Mononuclear cell (primary cell): ENCODE results near the gene HECTD4. TPM values are rescaled to one million over a fixed set of nuclear protein-coding genes. Genes with fewer than 3 reads are reported as not detected.

Experiments
- H3K27me3 ChIP-seq: 2 replicates; pipeline ENCODE4 v1.6.0; 2011; ENCODE audit warnings: low read length, control low read depth; ENCODE audit not compliant: insufficient read depth
- H3K4me1 ChIP-seq: 2 replicates; pipeline ENCODE4 v1.5.1; 2011; ENCODE audit warnings: mild to moderate bottlenecking, low read length, control low read depth; ENCODE audit not compliant: insufficient read depth
- H3K4me3 ChIP-seq: 2 replicates; pipeline ENCODE4 v1.5.1; 2011; ENCODE audit warnings: mild to moderate bottlenecking, low read length, moderate library complexity
- H3K9me3 ChIP-seq: 2 replicates; pipeline ENCODE4 v1.5.1; 2011; ENCODE audit warnings: low read depth, mild to moderate bottlenecking, control low read depth, low read length
- total RNA-seq: library from RNA; depleted of rRNA; stranded (reverse); fragments of >200 nt; gene quantifications from one replicate; pipeline ENCODE4 v1.2.3, GENCODE V29; 2012

HECTD4 gene
- total RNA-seq, 1 donor = 33.9 TPM

DNA sequence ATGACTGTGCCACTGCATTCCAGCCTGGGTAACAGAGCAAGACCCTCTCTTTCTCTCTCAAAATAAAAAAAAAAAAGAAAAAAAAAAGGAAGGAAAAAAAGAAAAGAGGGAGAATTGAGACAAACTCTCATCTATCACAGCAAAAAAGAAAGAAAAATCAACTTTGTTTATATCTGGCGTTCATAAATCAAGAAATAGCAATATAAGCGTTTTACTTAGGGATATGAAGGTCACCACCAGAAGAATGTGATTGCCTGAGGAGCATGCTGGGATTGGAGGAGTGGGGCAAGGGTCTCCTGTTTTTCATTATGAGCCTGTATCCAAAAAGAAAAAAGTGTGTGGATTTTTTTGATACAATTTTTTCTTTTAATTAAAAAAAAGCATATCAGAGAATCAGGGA is 78.4 kb downstream of the HECTD4 start:
- H3K4me3 ChIP-seq = no peak overlapping the region

DNA sequence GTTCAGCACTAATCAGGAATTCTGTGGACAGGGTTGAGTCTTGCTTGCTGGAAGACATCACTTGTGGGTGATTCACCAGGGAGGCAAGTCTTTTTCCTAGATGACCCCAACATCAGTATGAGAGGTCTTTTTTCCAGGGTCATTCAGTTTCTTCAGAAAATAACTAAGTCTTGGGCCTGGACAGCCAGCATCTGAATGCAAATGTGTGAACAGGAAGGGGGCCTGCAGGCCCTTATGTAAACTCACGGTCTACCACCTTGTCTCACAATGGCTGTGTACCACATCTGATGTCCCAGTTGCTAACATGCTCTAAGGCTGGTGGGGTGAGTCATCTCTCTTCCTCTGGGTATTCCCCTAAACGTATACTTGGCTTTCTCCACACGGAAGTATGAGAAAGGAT is 79.2 kb downstream of the HECTD4 start:
- H3K4me3 ChIP-seq = no peak overlapping the region
- no peaks in the 10 kb centered on the region for H3K9me3 ChIP-seq
- H3K4me1 ChIP-seq = no peaks in the 10 kb centered on the region
- no peaks in the 10 kb centered on the region for H3K27me3 ChIP-seq

More for the DNA sequence above, 78.4 kb downstream of the HECTD4 start:
- no peaks in the 10 kb centered on the region for H3K27me3 ChIP-seq
- no peaks in the 10 kb centered on the region for H3K4me1 ChIP-seq
- H3K9me3 ChIP-seq = no peaks in the 10 kb centered on the region

DNA sequence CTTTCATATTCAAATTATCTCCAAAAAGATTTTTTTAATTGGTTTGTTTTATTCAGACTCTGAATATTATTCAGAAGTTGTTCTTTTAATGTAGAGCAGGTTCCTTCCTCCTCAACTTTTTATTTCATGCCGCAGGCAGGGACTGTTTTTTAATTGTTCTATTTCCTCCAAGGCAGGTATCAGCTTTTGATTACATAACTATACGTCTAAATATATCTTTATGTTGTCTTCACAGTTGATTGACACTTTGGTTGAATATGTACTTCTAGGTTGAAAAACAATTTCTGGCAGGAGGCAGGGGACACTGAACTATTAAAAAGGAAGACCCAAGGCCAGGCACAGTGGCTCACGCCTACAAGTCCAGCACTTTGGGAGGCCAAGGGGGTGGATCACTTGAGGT is 82.5 kb downstream of the HECTD4 start:
- H3K27me3 ChIP-seq = no peaks in the 10 kb centered on the region
- H3K9me3 ChIP-seq = no peaks in the 10 kb centered on the region
- H3K4me1 ChIP-seq = no peaks in the 10 kb centered on the region
- H3K4me3 ChIP-seq = no peak overlapping the region

DNA sequence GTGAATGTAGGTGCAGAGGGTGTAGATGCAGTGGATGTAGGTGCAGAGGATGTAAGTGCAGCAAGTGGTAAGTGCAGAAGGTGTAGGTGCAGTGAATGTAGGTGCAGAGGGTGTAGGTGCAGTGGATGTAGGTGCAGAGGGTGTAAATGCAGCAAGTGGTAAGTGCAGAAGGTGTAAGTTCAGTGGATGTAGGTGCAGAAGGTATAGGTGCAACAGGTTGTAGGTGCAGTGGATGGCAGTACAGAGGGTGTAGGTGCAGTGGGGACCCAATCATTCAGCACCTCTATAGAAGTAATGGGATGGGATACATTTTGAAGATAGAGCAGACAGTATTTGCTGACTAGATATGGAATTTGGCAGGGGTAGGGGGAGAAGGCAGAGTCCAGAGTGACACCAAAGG is 85.0 kb downstream of the HECTD4 start:
- no peaks in the 10 kb centered on the region for H3K27me3 ChIP-seq

DNA sequence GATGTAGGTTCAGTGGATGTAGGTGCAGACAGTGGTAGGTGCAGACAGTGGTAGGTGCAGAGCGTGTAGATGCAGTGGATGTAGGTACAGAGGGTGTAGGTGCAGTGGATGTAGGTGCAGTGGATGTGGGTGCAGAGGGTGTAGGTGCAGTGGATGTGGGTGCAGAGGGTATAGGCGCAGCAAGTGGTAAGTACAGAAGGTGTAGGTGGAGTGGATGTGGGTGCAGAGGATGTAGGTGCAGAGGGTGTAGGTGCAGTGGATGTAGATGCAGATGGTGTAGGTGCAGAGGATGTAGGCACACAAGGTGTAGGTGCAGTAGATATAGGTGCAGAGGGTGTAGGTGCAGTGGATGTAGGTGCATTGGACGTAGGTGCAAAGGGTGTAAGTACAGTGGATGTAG is 86.0 kb downstream of the HECTD4 start:
- no peaks in the 10 kb centered on the region for H3K9me3 ChIP-seq
- no peak overlapping the region for H3K4me3 ChIP-seq
- H3K27me3 ChIP-seq = no peaks in the 10 kb centered on the region
- no peaks in the 10 kb centered on the region for H3K4me1 ChIP-seq

More for the DNA sequence above, 85.0 kb downstream of the HECTD4 start:
- no peaks in the 10 kb centered on the region for H3K9me3 ChIP-seq
- no peaks in the 10 kb centered on the region for H3K4me1 ChIP-seq
- no peak overlapping the region for H3K4me3 ChIP-seq

DNA sequence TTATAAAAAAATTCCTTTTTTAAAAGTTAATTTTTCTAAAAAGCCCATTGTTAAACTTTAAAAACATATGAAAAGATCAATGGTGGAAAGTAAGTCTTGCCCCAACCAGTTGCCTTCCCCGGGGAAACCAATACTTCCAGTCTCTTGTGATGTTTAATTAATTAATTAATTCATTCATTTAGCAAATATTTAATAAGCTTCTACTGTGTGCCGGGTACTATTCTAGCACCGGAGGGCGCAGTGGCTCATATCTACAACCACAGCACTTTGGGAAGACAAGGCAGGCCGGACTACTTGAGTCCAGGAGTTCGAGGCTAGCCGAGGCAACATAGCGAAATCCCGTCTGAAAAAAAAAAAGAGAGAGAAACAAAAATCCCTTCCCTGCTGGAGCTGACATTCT is 87.4 kb downstream of the HECTD4 start:
- Histone ChIP-seq H3K4me3 (no peak overlapping the region), H3K27me3 (no peaks in the 10 kb centered on the region), H3K9me3 (no peaks in the 10 kb centered on the region), H3K4me1 (no peaks in the 10 kb centered on the region)

DNA sequence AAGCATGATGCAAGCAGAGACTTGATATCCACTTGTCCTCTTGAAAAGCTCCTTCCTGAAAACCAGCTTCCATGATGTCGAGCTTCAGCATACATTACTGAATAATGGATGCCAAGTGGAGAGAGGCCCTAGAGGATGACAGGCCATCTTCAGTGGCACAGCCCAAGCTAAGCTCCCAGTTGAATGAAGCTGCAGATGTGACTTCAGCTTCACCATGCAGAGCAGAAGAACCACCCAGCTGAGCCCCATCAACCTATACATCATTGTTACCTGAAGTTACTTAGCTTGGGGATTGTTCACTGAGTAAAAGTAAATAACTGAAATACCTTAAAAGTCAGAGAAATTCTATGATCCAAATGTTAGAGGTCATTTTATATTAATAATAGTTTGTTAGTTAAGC is 93.6 kb downstream of the HECTD4 start:
- H3K9me3 ChIP-seq = no peaks in the 10 kb centered on the region
- no peaks in the 10 kb centered on the region for H3K27me3 ChIP-seq
- H3K4me3 ChIP-seq = no peak overlapping the region
- no peaks in the 10 kb centered on the region for H3K4me1 ChIP-seq

DNA sequence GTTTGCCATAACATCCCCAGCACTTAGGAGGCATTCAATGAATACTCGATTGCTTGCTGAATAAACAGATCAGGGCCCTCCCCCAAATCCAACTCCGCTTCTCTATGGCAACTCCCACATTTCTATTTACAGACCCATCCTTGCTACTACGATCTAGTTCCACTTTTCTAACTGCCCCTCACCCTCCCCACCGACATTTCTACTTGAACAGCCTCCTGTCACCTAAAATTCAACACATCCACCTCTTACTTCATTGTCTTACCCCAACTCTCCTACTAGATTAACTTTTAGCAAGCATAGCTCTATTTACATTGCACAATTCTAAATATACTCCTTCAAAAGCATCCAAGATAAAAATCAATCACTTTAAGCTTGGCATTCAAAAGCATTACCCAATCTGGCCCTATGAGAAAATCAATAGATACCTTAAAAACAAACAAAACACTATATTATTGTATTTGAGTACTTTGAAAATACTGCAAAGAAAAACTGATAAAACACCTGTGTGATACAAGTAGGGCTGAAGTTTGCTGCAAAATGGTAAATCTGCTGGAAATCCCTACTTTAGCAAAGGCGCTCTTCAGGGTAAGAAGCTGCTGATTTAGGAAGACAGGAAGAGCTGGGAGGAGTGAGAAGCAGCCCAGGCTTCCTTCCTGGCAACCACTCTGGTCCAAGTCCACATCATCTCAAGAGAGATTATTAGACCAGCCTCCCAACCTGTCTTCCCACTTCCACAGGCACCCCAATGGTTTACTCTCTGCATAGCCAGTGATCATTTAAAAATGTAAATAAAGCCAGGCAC is 96.4 kb downstream of the HECTD4 start:
- H3K4me3 ChIP-seq = no peak overlapping the region
- no peaks in the 10 kb centered on the region for H3K4me1 ChIP-seq
- no peaks in the 10 kb centered on the region for H3K27me3 ChIP-seq
- no peaks in the 10 kb centered on the region for H3K9me3 ChIP-seq

DNA sequence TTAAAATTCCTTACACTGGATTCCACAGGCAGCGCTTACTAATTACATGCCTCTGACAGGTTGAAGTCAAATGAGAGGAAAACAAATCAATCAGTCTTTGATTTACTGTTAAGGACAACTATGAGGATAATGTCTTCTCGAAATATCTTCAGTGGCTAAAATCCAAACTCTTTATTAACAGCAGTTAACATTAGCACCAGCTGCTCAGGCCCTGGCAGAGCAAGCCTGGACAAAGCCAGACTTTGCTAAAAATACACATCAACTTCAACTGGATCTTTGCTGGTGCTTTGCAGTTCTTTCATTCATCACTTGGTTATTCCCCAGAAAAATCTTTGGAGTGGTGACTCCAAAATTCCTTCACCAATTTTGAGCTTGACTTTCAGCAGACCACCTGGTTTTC is 98.7 kb downstream of the HECTD4 start:
- Histone ChIP-seq H3K4me1 (no peaks in the 10 kb centered on the region), H3K4me3 (no peak overlapping the region), H3K9me3 (no peaks in the 10 kb centered on the region), H3K27me3 (no peaks in the 10 kb centered on the region)

DNA sequence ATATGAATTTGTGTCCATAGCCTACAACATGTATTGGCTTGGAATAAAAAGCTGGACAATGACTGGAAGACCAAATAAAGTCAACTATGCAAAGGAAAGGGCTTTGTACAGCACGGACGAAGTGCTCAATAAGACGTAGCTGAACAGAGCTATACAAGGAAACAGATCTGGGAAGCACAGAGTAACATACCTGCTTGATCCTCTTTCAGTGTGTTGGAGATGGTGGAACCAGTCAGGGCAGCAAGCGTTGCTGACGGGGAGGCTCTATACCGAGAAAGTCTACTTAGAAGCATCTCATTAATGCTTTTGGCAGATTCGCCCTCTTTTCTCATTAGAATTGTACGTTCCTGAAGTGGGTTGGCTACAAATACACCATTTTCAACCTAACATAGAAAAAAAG is 99.3 kb downstream of the HECTD4 start:
- H3K4me3 ChIP-seq = no peak overlapping the region
- no peaks in the 10 kb centered on the region for H3K9me3 ChIP-seq
- no peaks in the 10 kb centered on the region for H3K27me3 ChIP-seq
- H3K4me1 ChIP-seq = no peaks in the 10 kb centered on the region

DNA sequence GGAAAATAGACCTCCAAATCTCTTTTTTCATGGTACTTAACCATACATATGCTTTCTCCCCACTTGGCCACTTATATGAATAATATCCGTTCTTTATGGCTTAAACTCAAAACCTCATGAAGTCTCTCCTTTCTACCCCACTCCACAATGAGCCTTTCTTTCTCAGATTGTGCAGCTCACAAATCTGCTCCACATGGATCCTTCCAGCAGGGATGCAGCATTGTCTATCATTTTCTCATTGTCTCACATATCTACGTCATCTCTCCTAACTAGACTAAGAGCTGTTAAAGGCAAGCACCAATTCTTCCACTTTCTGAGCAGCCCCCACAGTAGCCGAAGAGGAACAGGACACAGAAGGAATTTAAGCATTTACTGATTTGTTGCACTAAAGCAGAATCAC is 106.4 kb downstream of the HECTD4 start:
- H3K4me3 ChIP-seq = no peak overlapping the region
- no peaks in the 10 kb centered on the region for H3K4me1 ChIP-seq
- H3K27me3 ChIP-seq = no peaks in the 10 kb centered on the region
- no peaks in the 10 kb centered on the region for H3K9me3 ChIP-seq

DNA sequence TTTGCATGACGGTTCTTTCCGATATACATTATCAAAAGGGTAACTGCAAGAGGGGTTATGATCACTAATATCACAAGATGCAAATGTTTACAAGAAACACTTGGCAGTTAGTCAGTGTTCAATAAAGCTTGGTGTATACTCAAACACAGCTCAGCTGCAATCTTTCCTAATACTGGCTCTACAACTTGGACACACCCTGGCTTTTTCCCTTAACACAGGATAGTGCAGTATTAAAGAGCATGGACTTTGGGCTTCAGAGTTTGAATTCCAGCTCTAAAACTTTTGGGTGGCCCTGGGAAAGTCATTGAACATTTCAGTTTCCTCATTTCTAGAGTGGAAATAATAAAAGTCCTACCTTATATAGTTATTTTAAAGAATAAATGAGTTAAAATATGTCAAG is 107.0 kb downstream of the HECTD4 start:
- Histone ChIP-seq H3K9me3 (no peaks in the 10 kb centered on the region), H3K4me1 (no peaks in the 10 kb centered on the region), H3K4me3 (no peak overlapping the region), H3K27me3 (no peaks in the 10 kb centered on the region)

DNA sequence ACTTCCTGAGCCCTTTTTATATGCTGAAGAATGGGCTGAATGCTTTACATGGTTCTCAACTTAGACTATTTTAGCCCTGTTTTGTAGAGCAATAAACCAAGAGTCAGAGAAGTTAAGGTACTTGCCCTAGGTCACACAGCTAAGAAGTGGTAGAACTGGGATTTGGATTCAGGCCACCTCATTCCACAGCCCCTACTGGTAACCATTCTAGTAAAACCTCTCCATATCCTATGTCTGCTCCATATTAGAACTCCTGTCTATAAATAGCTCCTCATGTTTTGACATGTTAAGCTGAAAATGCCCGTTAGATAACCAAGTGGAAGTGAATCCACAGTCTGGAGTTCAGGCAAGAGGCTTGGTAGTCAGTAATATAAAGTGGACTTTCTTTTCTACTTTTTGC is 111.6 kb downstream of the HECTD4 start:
- H3K4me1 ChIP-seq = no peaks in the 10 kb centered on the region
- H3K27me3 ChIP-seq = no peaks in the 10 kb centered on the region
- H3K9me3 ChIP-seq = no peaks in the 10 kb centered on the region
- H3K4me3 ChIP-seq = no peak overlapping the region

DNA sequence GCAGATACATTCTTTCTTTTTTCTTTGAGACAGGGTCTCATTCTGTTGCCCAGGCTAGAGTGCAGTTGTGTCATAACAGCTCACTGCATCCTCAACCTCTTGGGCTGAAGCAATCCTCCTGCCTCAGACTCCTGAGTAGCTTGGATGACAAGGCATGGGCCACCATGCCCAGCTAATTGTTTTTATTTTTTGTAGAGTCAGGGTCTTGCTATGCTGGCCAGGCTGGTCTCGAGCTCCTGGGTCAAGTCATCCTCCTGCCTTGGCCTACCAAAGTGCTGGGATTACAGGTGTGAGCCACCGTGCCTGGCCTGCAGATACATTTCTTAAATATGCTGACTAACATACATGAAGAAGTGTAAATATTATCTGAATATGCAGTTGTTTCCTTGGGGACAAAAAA is 115.8 kb downstream of the HECTD4 start:
- Histone ChIP-seq H3K27me3 (no peaks in the 10 kb centered on the region), H3K4me1 (no peaks in the 10 kb centered on the region), H3K4me3 (no peak overlapping the region), H3K9me3 (no peaks in the 10 kb centered on the region)

DNA sequence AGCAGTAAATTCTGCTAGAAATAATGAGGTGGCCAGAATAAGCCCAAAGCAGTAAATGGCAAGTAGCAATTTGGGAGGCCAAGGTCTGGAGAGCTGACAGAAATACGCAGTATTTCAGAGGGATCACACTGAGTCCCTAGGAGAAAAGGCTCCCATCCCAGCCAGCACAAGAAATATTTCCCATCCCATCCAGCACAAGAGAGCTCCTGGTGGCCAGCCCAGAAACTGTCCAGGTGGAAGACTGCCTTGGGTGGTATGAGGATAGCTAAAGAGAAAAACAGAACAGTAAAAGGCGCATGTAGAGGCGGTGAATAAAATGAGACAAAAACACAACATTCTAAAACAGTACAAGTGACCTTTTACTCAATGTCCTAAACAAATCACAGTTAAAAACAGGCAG is 120.7 kb downstream of the HECTD4 start:
- Histone ChIP-seq H3K4me3 (no peak overlapping the region), H3K4me1 (no peaks in the 10 kb centered on the region), H3K9me3 (no peaks in the 10 kb centered on the region), H3K27me3 (no peaks in the 10 kb centered on the region)

DNA sequence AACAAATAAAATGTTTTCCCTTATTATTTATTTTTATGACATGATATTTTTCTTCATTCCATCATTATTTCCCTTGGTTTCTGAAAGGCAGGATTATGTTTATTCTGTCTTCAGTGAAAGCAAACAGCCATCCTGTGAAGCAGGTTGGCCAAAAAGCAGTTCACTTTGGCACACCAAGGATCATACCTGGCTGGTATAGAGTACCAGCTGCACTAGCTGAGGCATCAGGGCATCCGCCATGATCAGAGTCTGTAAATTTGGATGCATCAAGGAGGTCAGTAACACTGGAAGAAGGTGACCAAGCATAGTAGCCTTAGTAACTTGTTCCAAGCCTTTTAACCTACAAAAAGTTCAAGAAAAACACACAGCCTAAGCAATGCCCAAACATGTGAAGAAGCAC is 123.3 kb downstream of the HECTD4 start:
- Histone ChIP-seq H3K4me1 (no peaks in the 10 kb centered on the region), H3K4me3 (no peak overlapping the region), H3K9me3 (no peaks in the 10 kb centered on the region), H3K27me3 (no peaks in the 10 kb centered on the region)
